GM19043 (cell line): ENCODE measurements around the gene ZNF276.
"Not testable (repeated sequence)": the region's sequence is repeated elsewhere in the genome, so short reads cannot be mapped to it uniquely, and the experiment has no call there.

Experiments
- ATAC-seq: cut with Tn5 transposase; IDR thresholded peaks from one replicate; pipeline ENCODE4 v1.9.1; 2021; ENCODE audit warnings: low read depth; ENCODE audit not compliant: unreplicated experiment

Gene ZNF276

DNA sequence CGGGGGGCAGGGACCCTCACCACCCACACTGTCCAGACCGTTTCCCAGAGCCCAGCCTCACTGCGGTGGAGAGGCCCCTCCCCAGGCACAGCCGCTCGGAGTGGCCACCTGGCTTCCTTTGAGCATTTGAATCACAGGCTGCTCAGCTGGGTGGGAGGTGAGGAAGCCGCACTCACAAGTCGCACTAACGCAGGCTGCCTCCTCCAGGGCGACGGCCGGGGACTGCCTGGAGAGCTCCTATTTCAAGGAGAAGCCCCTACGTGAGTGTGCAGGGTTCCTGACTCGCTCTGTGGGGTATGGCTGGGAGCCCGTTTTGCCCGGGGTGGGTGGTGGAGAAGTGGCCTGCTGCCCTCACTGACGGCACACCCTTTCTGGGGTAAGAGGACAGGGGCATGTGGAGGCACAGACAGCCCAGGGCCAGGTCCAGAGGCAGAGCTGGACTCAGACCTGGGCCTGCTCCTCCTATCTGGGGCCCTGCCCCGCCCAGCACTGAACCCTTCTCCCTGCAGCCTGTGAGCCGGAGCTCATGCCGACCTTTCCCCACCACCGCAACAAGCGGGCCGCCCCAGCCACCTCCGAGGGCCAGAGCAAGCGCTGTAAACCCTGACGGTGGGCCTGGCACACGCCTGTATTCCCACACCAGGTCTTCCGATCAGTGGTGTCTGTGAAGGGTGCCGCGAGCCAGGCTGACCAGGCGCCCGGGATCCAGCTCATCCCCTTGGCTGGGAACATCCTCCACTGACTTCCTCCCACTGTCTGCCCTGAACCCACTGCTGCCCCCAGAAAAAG lies 26.1 kb upstream of the ZNF276 start:
- no peak for ATAC-seq

DNA sequence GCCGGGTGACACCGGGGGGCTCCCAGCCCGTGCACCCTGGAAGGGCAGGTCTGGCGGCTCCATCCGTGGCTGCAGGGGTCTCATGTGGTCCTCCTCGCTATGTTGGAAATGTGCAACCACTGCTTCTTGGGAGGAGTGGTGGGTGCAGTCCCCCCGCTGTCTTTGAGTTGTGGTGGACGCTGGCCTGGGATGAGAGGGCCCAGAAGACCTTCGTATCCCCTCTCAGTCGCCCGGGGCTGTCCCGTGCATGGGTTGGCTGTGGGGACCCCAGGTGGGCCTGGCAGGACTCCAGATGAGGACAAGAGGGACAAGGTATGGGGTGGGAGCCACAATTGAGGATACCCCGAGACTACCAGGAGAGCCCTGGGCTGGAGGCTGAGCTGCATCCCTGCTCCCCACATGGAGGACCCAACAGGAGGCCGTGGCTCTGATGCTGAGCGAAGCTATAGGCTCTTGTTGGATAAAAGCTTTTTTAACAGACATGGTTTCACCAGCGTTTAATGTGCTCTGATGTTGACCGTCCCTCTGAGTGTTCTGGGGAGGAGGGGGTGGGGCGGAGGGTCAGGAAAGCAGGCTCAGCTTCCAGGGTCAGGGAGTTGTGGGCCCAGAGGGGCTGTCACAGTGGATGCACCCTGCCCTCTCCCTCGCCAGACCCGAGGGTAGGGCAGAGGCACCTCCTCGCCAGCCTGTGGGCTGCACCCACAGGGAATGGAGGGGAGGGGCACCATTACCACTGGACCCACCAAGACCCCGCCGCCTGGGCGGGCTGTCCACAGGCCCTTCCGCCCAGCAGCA lies 25.3 kb upstream of the ZNF276 start:
- no peak for ATAC-seq

DNA sequence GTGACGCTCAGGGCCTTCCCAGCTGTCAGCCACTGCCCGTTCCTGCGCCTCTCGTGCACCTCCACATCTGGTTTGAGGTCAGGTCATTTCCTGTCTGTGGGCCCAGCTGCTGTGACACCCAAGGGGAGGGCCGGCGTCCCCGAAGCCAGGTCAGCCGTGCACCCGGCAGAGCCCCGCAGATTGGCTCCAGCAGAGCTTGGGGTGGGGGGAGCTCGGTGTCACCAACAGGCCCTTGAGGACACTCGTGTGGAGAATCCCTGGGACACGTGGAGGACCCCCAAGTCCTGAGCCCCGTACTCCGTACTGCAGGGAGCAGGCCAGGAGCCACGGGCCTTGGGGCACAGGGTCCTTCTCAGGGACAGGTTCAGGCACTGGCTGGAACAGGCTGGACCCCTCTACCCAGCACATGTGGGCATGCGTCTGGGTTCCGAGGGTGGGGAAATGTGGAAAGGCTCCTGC lies 24.6 kb upstream of the ZNF276 start:
- ATAC-seq, result no peak

DNA sequence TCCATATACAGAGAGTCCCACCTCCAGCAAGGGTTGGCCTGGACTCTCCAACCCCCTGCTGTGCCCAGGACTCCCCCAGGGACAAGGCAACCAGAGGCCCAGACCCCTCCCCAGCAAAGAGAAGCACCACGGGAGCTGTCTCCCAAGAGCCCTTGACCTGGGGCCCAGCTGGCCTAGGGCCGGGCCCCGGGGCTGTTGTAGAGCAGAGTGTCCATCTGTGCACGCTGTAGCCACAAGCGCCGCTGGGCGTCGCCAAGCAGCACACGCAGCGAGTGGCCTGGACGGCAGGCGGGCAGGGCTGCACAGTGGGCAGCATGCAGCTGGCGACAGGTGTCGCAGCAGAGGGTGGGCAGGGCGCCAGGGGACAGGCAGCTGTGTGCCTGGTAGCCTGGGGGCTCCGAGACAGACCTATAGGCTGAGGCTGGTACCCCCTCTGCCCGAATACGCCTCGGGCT lies 24.1 kb upstream of the ZNF276 start:
- ATAC-seq, result no peak

DNA sequence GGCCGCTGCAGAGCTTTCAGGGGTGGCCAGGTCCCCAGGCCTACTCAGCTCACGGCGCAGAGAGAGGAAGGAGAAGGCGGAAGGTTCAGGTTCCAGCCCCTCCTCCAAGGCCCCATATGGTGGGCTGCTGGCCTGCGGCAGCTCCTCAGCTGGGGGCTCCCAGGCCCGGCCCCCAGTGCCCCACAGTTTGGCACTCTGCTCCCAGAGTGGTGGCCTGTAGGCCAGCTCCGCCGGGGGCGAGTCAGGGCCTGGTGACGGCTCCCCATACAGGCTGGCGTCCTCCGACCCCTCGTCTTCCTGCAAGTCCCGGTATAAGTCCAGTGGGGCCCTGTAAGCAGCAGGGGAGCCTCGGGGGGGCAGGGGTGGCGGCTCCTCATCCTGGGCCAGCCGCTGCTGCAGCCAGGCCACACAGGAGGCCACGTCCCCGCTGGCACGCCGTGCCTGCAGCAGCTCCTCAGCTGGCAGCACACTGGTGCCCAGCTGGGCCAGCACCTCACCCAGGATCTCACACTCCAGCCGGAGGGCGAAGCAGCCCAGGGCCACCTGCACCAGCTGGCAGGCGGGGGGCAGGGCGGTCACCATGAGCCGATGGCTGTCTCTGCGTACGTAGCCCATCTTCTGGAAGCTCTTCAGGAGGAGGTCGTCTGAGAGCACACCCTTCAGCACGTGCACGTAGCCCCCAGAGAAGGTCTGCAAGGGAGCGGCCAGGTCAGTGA lies 23.6 kb upstream of the ZNF276 start:
- no peak for ATAC-seq

DNA sequence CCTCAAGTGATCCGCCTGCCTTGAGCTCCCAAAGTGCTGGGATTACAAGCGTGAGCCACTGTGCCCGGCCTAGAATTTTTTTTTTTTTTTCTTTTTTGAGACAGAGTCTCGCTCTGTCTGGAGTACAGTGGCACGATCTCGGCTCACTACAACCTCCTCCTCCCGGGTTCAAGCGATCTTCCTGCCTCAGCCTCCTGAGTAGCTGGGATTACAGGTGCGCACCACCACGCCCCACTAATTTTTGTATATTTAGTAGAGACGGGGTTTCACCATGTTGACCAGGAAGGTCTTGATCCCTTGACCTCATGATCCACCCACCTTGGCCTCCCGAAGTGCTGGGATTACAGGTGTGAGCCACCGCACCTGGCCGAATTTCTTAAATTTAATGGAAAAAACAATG lies 22.6 kb upstream of the ZNF276 start:
- ATAC-seq, result not testable (repeated sequence)

DNA sequence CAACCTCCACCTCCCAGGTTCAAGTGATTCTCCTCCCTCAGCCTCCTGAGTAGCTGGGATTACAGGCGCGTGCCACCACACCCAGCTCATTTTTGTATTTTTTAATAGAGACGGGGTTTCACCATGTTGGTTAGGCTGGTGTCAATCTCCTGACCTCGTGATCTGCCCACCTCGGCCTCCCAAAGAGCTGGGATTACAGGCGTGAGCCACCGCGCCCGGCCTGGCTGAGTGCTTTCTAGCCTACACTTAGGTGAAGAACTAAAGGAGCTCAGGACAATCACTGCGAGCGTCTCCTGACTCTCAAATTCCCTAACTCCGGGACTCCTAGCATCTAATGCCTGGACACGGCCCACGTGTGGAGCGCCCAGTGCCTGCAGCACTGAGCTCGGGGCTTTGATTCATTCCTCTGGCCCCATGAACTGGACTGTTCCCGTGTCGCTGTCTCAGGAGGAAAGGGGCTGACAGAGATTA lies 21.7 kb upstream of the ZNF276 start:
- not testable (repeated sequence) for ATAC-seq

DNA sequence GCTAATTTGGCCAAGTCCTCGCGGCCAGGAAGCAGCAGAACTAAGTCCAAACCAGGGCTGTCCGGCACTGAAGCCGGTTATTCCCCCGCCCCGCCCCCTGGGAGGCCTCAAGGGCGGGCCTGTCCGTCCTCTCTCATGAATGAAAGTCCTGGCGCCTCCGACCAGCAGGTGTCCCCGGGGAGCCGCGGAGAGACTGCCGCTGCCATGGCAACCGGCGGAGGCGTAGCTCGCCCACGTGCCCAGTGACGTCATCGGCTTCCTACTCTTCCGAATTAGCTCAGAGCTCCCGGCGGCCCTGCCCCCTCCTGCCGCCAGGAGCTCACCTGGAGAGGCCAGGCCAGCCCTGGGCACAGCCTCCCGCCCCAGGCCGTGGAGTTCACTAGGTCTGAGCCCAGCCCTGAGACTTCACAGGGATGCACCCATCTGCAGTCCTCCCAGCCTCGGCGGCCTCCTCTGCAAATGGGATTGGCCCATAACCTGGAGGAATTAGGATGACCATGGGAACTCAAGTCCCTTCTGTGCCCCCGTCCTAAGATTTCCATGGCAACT lies 21.2 kb upstream of the ZNF276 start:
- peak; percentile 41 for ATAC-seq

DNA sequence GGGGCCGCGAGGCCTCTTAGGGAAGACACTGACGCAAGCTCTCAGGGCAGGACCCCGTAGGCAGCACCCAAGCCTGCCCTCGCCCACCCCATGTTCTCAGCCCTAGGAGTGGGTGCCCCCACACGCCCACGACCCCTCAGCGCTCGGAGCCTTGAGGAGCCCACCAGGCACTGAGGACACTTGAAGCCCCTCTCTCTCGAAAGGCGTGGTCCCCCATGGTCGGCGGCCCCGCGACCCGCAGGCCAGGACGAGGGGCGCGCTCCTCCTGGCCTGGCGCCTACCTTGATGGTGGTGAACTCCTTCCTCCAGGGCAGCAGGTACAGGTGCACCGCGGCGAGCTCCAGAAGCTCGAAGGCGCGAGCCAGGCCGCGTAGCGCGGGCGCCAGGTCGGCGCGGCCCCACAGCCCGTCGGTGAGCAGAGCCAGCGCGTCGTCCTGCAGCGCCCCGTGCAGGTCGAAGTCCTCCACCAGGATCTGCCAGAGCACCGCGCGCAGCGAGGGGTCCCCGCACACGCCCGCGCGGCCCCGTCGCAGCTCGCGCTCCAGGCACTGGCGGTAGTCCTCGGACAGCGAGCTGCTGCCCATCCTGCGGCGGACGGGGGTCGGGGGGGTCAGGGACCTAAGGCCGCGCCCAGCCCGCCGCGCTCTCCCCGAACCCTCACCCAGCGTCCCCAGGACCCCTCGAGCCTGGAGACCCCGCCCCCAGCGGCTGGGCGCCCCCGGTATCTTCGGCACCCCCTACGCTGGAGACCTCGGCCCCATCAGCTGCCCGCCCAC lies 20.5 kb upstream of the ZNF276 start:
- ATAC-seq, result no peak

DNA sequence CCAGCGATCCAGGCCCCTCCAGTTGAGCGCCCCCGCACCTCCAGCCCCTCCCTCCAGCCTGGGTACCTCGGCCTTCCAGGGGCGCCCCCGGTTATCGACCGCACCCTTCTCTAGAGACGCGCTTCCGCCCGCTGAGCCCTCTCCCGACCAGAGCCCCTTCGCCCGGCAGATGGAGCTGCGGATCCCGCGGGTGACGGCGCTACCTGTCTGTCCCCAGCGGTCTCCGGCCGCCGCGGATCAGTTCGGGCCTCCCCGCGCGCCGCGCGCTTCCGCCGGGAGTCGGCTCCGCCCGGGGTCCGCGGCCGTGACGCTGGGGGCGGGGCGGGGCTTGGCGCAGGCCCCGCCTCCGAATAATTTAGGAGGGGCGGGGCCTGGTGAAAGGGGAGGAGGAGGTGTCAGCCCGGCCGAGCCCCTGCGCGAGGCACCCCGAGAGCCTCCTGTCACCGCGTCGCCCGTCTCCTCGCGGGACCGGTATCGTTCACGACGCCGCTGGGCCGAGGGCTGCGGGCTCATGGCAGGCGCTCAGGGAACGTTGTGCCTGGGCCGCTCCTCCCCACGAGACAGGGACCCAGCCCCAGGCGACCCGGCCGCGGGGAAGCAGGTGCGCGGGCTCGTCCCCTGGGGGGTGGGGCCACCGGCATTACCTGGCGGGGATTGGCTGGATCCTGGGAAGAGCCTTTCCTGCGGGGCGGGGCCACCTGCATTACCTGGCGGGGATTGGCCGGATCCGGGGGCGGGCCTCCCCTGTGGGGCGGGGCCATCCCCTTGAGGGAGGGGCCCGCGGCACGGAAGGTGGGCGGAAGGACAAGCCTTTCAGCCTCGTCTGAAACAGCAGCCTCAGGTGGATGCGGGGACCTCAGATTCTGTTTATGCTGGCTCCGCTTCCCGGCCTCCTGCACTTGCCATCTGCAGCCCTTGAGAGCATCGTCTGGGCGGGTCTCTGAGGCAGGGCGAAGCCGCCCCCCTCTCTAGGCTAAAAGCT lies 19.6 kb upstream of the ZNF276 start, which contains the start of gene SPATA2L:
Gene SPATA2L, minus strand, starts transcription at position 281 of the 982 bp plus-strand sequence. CDS start 473 bp downstream, outside the sequence.
- peak; percentile 70 for ATAC-seq

DNA sequence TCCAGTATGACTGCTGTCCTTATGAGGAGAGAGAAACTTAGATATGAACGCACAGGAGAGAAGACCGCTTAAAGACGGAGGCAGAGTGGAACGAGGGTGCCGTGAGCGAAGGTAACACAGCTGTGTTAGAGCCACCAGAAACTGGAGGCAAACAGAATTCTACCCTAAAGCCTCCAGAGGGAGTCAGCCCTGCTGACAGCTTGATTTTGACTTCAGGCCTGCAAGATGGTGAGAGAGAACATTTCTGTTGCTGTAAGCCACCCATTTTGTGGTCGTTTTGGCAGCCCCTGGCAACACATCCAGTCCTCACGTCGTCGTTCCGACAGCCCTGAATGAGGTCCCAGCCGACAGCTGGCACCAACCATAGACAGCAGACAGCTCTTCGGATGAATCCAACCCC lies 17.1 kb upstream of the ZNF276 start:
- ATAC-seq, result no peak

DNA sequence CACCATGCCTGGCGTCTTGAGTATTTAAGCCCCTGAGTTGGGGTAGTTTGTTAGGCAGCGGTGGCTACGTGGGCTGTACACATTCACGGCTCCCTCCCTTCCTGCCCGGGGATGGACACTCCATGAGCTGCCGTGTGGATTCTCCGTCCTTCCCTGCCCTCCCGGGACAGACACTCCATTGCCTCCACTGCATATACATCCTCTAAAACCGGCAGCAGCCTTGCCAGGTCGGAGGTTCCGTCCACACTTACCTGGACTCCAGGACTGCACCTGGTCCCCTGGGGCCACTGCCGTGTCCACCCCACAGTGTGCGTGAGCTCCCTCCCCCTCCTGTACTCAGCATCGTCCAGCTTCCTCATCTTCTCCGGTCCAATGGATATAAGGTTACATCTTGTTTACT lies 16.3 kb upstream of the ZNF276 start:
- no peak for ATAC-seq

DNA sequence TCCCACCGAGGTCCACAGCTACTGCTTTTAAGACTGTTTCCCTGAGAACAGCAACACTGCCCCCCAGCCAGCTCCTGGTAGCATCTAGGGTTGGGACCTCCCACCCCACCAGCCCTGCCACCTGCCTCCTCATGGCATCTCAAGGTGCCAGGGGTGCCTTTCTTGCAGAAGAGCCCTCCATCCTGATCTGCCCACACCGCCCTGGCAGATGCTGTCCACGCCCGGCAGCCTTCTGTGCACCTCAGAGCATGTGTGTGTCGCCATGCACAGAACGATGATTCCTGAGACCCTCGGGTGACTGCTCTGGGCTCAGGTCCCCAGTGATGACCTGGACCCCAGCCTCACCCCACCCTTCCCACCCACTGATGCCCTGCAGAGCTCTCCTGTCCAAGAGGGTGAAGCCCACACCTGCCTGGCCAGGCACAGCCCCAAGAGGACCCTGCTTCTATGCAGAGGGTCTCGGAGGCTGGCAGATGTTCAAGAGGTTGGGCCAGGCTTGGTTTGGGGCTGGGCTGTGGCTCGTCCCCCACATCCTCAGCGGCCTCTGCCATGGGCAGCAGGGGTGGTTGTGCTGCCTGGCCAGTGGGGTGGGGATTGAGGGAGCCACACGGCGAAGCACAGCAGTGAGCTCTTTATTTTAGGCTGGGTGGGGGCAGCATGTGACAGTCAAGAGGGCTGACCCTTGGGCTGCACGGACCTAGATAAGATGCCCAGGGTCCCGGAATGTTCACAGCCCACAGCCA lies 14.6 kb upstream of the ZNF276 start:
- no peak for ATAC-seq

DNA sequence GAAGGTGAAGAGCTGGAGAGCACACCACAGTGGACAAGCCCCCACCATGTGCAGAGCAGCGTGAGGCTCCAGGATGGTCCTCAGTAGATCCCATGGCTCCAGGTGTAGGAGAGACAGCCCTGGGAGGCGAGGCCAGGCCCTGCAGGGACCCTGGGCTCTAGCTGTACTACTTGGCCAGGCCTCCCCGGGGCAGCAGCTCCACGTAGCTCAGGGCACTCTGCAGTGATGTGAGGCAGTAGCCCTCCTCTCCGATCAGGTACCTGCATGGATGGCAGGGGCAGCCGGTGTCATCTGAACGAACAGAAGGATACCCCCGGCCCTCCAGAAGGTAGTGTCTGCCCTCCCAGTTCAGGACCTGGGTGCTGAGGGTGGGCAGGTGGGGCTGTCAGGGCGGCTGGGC lies 13.6 kb upstream of the ZNF276 start:
- ATAC-seq, result no peak

DNA sequence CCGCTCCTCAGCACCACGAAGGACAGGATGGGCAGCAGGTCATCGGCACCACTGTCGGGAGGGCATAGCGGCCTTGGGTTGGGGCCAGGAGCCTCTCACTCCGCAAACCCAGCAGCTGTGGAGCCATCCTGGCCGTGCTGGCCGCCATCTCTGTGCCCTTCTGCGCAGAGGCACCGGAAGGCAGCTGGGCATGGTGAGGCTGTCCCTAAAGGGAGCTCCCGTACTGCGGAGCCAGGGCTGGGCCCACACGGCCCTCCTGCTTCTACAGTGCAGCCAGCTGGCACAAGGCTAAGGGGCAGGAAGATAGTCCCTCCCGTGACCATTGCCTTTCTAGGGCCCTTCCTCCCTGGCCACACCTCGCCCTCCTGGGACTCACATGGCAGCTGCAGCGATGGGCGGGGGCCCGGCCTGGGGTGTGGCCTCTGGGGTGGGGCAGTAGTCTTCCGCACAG lies 12.8 kb upstream of the ZNF276 start:
- ATAC-seq, result no peak

DNA sequence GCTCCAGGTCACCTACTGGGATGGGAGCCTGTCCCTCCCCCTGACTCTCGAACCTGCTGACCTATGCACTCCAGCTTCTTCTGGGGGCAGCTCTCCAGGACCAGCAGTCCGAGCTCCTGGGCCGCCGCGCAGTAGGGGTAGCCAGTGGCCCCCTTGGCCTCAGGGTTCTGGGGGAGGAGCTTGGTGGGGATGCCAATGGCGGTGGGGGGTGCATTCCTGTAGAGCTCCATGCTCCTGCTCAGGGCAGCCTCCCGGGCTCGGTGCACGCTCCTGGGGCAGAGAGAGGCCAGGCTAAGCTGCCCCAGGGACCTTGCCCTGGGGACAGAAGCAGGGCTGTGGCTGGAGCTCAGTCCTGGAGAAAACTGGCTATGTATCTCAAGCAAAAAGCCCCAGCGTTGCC lies 12.2 kb upstream of the ZNF276 start:
- no peak for ATAC-seq

DNA sequence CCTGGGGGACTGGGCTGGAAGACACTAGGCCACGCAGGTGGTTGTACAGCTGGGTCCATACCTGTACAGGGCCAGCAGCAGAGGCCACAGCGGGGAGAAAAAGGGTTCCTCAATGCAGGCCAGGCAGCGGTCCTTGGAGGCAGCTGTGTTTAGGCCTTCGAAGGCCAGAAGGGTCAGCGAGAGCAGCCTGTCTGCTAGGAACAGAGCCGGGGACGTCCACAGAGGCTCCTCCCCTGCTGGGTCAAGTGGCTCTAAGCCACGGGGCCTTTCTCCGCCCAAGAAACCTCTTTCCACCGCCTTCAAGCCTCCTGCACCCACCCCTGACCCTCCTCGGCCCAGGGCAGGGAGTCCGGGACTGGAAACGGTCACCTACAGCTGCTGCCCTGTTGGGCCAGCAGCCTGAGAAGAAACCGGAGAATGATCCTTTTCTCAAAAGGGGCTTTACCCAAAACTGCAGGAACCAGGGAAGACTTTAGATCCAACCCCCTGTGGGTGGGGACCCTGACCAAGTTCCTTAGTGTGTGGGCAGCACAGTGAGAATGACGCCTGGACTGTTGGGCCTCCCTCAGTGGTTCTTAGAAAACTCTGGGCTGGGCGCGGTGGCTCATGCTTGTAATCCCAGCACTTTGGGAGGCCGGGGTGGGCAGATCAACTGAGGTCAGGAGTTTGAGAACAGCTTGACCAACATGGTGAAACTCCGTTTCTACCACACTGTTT lies 11.5 kb upstream of the ZNF276 start:
- ATAC-seq, result no peak
